ENCODE results near the gene OR10J4. TPM values are rescaled to one million over a fixed set of nuclear protein-coding genes. Genes with fewer than 3 reads are reported as not detected.

Gene OR10J4
- total and polyA plus RNA-seq, 2 of the 4 experiments (the other 2 are of a cell fraction): not detected

DNA sequence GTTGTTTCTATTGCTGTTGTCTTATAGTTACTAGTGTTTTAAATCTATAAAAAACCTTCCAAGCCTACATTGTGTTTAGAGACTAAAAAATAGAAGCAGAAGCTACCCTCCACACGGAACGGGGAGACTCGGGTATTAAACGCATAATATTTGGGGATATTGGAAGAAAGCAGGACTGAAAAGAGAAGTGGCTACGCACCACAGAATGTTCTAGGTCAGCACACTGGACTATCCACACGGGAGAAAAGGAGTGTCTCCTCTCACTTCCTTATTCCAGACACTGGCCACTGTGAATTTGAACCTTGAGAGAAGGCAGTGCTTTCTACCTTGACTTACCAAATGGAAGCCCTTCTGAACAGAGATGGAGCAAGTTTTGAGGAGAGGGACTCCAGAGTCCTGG, 1.0 kb upstream of the OR10J4 start (continued):
- TF ChIP-seq MAZ (IDR thresholded peaks at IDR 0.05; ENCODE audit: borderline replicate concordance, low read depth, low read length) (no peak), RAD21 (IDR thresholded peaks at IDR 0.05; ENCODE audit: low read length) (no peak)

DNA sequence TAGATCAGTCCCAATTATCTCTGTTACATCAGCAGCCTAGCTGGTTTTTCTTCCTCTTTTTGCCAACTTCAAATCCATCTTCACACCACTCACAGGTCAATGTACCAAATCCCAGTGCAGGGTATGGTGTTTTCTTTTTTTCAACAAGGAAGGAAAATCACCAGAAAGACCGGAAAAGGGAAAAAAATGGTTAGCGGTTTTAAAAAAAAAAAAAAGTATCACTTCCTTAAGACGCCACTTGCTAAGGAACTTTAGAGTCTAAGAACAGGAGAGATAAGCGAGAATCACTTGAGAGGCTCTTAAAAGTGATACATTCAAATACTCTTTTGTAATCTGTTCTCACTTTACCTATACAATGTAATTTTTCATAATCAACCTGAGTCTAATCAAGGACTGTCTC, 4.5 kb downstream of the OR10J4 start:
- Histone ChIP-seq H4K5ac (ENCODE audit: low read depth, low read length) (no peak overlapping the region), H3K23ac (ENCODE audit: low read depth, low read length) (no peak overlapping the region), H2BK5ac (ENCODE audit: low read depth, low read length, poor library complexity, severe bottlenecking) (no peak overlapping the region), H3K9ac (ENCODE audit: low read depth, low read length) (no peak overlapping the region), H3K27ac (ENCODE audit: insufficient read depth, low read length) (no peak overlapping the region), H2BK20ac (ENCODE audit: low read depth, low read length) (no peak overlapping the region), H2AK9ac (replicated peaks; ENCODE audit: low read depth, low read length, poor library complexity) (no peak overlapping the region), H3K4me1 (ENCODE audit: control insufficient read depth, insufficient read depth, low read length) (no peaks in the 10 kb centered on the region), H2BK15ac (ENCODE audit: low read depth, low read length) (no peak overlapping the region), H3K4me3 (ENCODE audit: insufficient read depth, low read depth, low read length) (no peak overlapping the region), H3K79me1 (ENCODE audit: low read depth in 1 of 2, low read length in 2 of 2) (no peaks in the 10 kb centered on the region), H3K14ac (replicated peaks; ENCODE audit: low read depth, low read length) (no peak overlapping the region), H2AK5ac (ENCODE audit: low read depth, low read length) (no peak overlapping the region), H4K91ac (ENCODE audit: insufficient read depth, low read depth, low read length) (no peak overlapping the region), H3K9me3 (ENCODE audit: control insufficient read depth, insufficient read depth, low read length) (peaks cover 11% of the 10 kb centered on the region), H3K9me1 (ENCODE audit: insufficient read depth, low read length) (no peaks in the 10 kb centered on the region), H3K56ac (ENCODE audit: extremely low read depth, insufficient read depth, low read length) (no peak overlapping the region), H3K4ac (ENCODE audit: low read depth, low read length) (no peak overlapping the region), H3K18ac (ENCODE audit: low read depth, low read length) (no peak overlapping the region), H4K8ac (ENCODE audit: low read depth in 2 of 2, low read length in 2 of 2) (no peak overlapping the region), H3K4me2 (ENCODE audit: low read depth, low read length) (no peak overlapping the region), H4K20me1 (ENCODE audit: insufficient read depth, low read length) (no peaks in the 10 kb centered on the region), H2AFZ (replicated peaks; ENCODE audit: low read length, poor library complexity) (no peak overlapping the region), H3K27me3 (ENCODE audit: control insufficient read depth, insufficient read depth, low read length) (no peaks in the 10 kb centered on the region), H2BK120ac (ENCODE audit: low read depth, low read length) (no peak overlapping the region), H3K36me3 (ENCODE audit: control insufficient read depth, insufficient read depth, low read length) (no peaks in the 10 kb centered on the region)
- POLR2A ChIA-PET (ENCODE audit: unreplicated experiment): no interaction called here
- no TSS peak for BruUV-seq (replicated peaks)
- in situ Hi-C loops (cut with MboI; ENCODE audit: low sequenced_read_pairs): no loop called here
- no CpG with 5 or more reads among the region's 4 CpGs for WGBS, 2 experiments (ENCODE audit: extremely low coverage in 2 of 2, insufficient read length in 1 of 2)
- intact Hi-C loops (cut with micrococcal nuclease): no loop called here
- TF ChIP-seq CEBPB (IDR thresholded peaks at IDR 0.05; ENCODE audit: low read depth, low read length) (no peak), BHLHE40 (IDR thresholded peaks at IDR 0.05; ENCODE audit: low read depth, low read length) (no peak), MAFK (IDR thresholded peaks at IDR 0.05; ENCODE audit: low read depth, low read length) (no peak), MXI1 (IDR thresholded peaks at IDR 0.05; ENCODE audit: borderline replicate concordance, low read depth, low read length) (no peak), RCOR1 (IDR thresholded peaks at IDR 0.05; ENCODE audit: insufficient replicate concordance, low read length) (no peak), POLR2A (IDR thresholded peaks at IDR 0.05; ENCODE audit: low read depth, low read length) (no peak), CHD1 (IDR thresholded peaks at IDR 0.05; ENCODE audit: low read depth, low read length) (no peak), MAZ (IDR thresholded peaks at IDR 0.05; ENCODE audit: borderline replicate concordance, low read depth, low read length) (no peak)
- TF ChIP-seq, protein P1, sequence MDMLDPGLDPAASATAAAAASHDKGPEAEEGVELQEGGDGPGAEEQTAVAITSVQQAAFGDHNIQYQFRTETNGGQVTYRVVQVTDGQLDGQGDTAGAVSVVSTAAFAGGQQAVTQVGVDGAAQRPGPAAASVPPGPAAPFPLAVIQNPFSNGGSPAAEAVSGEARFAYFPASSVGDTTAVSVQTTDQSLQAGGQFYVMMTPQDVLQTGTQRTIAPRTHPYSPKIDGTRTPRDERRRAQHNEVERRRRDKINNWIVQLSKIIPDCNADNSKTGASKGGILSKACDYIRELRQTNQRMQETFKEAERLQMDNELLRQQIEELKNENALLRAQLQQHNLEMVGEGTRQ (IDR thresholded peaks at IDR 0.05; ENCODE audit: low read depth, low read length): no peak
- TF ChIP-seq, protein P2, sequence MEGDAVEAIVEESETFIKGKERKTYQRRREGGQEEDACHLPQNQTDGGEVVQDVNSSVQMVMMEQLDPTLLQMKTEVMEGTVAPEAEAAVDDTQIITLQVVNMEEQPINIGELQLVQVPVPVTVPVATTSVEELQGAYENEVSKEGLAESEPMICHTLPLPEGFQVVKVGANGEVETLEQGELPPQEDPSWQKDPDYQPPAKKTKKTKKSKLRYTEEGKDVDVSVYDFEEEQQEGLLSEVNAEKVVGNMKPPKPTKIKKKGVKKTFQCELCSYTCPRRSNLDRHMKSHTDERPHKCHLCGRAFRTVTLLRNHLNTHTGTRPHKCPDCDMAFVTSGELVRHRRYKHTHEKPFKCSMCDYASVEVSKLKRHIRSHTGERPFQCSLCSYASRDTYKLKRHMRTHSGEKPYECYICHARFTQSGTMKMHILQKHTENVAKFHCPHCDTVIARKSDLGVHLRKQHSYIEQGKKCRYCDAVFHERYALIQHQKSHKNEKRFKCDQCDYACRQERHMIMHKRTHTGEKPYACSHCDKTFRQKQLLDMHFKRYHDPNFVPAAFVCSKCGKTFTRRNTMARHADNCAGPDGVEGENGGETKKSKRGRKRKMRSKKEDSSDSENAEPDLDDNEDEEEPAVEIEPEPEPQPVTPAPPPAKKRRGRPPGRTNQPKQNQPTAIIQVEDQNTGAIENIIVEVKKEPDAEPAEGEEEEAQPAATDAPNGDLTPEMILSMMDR (conservative IDR thresholded peaks at IDR 0.05; ENCODE audit: low read depth, low read length): no peak
- DNase-seq: no peak
- dilution Hi-C loops (cut with HindIII; ENCODE audit: low sequenced_read_pairs, unreplicated experiment): no loop called here
- ATAC-seq (ENCODE audit: low read depth): no peak
- CTCF ChIA-PET: no interaction called here
